Activated T-cell treated with anti-CD3 and anti-CD28 coated beads for 1 hour (primary cell): ENCODE results near the gene CD80.
"Not testable (repeated sequence)": the region's sequence is repeated elsewhere in the genome, so short reads cannot be mapped to it uniquely, and the experiment has no call there.

ENCODE experiments used
- DNase-seq: peaks from one replicate; pipeline ENCODE4 v3.0.0-alpha.2; 2020; ENCODE audit warnings: low read depth

The CD80 gene

DNA sequence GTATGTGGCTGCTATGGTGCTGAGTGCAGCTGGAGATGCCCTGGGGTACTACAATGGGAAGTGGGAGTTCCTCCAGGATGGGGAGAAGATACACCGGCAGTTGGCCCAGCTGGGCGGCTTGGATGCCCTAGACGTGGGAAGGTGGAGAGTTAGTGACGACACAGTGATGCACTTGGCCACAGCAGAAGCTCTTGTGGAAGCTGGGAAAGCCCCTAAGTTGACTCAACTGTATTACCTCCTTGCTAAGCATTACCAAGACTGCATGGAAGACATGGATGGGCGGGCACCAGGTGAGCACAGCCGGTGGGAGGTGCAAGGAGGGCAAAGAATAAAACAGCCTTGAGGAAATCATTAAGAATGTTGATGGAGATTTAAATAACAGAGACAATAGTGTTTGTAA, 22.8 kb upstream of the CD80 start:
- no peak for DNase-seq

DNA sequence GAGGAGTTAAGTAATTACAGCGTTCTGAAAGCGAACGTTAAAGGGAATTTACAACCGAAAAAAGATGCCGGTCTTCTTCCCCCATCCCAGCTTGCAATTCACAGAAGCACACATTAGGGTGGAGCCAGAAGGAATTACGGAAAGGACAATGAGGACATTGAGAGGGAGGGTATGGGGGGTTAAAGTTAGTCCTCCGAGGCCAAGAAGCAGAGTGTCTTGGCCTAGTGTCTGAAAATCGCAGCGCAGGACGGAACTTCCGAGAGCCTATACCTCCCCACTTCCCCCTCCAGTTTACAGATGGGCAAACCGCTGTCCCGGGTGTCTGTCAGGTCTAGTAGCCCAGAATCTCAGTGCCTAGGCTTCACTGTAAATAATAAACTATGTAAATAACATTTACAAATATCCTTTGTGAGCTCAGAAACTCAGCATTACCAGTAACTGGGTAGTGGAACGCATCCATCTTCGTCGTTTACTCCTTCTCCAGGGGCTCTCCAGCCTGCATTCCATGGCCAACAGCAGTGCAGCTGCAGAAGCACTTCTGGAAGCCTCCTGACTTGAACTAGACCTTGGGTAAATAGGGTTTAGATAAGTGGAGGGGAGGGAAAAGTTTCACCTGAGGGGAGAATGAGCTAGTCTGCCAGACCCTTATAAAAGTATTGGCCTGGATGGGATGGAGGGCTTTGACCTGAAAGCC, 20.8 kb upstream of the CD80 start:
- DNase-seq, result no peak

DNA sequence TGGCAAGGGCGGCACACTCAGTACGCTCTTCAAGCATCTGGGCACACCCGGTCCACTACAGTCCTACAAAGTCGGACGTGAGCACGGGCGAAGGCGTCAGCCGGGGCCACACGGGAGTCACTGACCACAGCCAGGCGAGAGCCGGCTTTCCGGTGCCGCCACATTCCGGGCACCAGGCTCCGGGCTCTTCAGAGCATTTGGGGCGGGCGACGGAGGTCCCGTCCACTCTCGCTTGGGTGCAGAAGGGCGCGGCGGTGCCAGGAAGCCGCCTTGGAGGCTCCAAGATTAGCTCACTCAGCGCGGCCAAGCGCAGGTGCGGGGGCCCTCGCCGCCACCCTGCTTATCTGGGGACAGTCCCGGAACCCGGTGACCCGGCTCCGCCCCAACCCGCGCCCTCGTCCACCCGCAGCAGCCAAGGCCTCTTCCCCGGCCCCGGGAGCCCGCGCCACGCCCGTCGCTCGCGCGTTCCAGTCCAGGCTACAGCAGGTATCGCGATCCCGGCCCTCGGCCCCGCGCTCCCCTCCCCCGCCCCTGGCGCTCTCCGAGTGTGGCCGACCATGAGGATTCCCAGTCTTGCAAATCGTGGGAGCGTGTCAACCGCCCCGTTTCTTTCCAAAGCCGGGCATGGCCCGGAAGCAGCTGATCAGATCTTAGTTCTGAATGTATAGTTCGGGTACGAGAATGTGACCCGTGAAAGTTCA, 20.1 kb upstream of the CD80 start, which contains the start of gene ADPRH:
ADPRH (plus strand) TSS at position 127 of the 701 bp plus-strand sequence. CDS start 2,678 bp downstream, outside the sequence.
- DNase-seq, result peak; percentile 17

DNA sequence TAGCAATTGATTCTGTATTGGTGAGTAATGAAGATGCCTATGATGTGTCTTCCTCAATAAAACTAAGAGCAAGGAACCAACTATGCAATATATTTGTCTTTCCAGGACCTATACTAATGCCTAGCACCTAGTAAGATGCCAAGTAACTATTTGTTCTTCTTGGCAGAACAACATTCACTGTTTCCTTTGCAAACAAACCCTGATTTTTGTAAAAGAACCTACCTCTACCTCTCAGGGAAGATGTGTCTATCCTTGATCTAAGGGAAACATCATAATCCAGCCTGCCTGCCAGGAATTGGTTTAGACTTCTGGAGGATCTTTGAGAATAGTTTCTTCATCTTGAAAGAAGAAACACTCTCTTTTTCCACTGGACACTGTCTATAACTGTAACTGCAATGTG, 16.1 kb upstream of the CD80 start:
- DNase-seq, result no peak

DNA sequence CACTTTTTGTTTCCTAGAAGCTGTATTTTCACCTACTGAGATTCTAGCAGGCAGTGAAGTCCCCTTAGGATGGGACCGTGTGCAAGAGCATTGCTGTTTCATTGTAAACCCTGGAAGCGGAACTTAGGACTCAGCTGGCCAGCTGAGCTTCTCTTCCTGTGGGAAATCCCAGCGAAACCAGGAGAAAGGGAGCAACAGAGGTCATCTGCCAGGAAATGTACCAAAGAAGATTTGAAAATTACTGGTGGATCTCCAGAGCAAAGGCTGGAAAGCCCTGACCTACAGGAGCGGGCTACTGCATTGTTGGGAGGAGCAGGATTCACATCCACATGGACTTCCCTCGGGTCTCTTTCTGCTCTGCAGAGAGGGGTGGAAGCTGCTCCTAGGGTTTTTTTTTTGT, 12.3 kb upstream of the CD80 start:
- DNase-seq, result no peak

DNA sequence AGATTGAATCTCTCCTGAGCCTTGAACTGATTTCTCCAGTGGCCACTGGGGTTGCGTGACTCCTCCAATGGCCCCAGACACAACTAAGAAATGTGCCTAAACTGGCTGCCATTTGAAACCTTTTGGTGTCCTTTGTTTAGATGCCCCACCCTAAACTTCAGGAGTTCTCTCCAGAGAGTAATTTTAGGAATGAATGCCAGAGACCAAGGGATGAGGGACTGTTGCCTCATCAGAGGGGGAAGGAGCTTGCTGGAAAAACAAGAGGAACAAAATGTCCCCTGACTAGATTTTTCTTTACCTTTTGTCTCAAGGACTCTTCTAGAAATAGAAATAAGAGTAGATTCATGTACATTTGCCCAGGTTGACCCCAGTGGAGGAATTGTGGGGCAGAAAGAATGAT, 11.8 kb upstream of the CD80 start:
- no peak for DNase-seq

DNA sequence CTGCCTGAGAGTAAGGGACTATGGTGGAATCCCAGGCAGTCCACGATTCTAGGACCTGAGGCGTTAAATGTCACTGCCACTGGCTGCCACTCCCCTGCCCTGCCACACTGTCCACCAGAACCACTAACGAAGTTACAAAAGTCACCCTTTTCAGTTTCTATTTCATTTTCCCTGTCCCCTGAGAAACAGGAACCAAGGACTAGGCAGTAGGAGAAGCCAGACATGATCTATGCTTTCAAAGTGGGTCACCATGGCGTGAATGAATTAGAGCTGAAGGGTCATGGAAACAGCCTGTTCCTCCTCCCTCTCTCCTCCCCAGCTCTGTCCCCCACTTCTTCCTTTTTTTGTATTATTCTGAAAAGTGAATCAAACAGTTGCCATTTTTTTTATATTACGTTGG, 10.8 kb upstream of the CD80 start:
- no peak for DNase-seq

DNA sequence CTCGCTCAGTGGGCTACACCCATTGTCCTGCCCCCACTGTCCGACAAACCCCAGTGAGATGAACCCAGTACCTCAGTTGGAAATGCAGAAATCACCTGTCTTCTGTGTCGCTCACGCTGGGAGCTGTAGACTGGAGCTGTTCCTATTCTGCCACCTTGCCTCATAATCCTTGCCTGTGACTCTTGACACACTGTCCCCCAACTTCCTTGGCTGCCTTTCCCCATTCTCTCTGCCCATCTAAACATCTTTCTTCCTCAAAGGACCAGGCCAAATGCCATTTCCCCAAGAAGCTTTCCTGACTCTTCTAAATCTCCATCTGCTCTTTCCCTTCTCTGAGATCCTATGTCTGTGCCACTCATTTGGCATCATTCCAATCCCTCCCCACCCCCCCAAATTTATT, 9.7 kb upstream of the CD80 start:
- no peak for DNase-seq

DNA sequence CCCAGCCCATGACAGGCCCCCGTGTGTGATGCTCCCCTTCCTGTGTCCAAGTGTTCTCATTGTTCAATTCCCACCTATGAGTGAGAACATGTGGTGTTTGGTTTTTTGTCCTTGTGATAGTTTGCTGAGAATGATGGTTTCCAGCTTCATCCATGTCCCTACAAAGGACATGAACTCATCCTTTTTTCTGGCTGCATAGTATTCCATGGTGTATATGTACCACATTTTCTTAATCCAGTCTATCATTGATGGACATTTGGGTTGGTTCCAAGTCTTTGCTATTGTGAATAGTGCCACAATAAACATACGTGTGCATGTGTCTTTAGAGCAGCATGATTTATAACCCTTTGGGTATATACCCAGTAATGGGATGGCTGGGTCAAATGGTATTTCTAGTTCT, 3.9 kb upstream of the CD80 start:
- not testable (repeated sequence) for DNase-seq

DNA sequence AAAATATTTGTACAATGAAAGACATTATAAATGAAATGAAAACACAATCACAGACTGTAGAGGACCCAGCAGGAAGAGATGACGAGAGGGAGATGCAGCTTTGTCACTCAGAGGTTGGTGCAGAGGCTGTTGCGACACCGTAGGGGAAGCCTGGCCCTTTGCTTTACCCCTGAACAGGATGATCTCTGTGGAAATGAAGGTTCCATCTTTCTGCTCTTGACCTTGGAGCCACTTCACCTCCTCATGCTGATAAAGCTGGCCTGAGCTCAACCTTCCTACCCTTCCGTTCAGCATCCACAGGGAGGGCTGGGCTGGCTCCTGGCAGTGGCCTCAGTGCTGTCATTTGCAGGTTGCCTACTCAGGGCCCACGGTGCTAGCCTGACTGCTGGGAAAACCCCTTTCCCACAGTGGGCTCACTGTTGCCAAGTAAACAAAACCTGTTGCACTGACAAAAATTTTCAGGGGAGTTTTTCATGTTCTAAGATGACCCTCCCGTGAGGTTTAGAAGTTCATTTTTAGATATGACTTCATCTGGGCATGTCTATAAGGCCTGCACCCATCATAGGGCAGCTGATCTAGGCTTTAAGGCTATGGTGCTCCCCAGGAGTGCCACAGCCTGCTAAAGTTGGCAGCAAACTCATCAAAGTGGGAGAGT, 3.0 kb upstream of the CD80 start:
- DNase-seq, result no peak

DNA sequence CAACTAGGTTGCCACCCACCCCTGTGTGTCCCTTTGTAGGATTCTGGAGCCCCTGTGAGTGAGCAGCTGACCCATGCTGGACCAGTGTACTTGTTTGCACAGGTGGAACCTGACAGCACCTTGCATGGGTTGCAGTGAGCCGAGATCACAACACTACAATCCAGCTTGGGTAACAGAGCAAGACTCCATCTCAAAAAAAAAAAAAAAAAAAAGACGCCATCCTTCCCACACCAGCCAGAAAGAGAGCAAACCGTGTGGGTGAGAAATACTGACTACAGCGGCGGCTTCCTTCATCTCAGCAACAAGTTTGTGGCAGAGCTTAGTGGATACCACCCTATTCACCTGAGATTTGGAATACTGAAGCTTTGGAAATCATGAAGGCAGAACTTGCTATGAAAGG, 746 bp upstream of the CD80 start:
- DNase-seq, result no peak

DNA sequence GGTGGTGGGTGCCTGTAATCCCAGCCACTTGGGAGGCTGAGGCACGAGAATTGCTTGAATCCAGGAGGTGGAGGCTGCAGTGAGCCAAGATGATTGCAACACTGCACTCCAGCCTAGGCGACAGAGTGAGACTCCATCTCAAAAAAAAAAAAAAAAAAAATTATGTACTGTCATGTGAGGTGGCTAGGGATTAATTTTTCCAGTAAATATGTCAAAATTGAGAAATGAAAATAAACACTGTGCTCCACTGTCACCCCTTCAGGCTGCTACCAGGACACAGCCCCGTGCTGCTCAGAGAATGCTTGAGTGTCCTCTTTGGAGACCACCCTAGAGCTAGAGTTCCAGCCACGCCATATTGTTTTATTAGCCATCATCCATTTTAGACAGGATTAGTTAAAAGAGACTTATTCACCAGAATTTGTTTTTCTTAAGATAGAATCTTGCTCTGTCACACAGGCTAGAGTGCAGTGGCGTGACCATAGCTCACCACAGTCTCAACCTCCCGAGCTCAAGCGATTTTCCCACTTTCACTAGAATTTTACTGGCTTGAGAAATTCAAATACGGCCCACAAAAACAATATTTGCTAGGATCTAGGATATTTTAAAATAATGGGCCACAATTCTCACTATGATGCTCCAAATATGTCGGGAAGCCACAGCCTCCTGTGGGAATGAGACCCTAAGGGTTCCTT, 642 bp downstream of the CD80 start:
- DNase-seq, result no peak

DNA sequence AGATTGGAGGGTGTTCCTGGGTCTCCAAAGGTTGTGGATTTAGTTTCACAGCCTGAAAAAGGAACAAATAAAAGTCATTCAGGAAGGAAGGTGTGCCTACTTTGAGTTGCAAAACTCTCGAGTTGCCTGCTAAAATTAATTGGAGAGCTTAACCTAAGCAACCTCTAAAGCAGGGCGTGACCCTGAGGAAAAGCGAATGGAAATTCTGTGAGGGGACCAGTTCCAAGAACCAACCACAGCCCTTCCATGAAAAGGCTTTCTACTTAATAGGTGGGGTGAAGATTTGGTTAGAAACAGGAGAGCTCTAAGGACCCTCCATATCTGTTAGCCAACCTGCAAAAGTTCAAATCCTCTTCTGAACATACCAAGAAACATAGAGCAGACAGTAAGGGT, 1.5 kb downstream of the CD80 start:
- DNase-seq, result no peak

DNA sequence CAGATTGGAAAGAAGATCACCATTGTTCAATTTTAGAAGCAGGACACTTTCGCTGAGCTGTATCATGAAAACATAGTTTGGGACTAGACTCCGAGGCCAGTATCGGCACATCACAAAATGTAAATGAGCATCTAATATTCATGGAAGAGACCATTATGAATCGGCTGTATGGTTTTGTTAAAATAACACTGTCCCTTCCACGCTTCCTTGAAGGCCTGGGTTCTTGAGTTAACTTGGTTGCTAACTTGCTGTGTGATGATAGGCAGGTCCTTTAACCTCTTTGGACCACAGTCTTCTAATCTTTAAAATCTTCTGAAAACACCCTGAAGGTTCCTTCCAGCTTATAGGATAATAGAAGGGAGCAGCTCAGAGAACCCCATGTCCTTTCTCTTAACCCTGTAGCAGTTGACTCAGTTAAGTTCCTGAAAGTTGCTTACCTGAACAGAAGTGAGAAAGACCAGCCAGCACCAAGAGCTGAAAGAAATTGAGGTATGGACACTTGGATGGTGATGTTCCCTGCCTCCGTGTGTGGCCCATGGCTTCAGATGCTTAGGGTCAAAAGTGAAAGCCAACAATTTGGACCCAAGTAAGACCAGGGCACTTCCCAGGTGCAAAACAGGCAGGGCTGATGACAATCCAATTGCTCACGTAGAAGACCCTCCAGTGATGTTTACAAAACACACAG, 2.1 kb downstream of the CD80 start:
- no peak for DNase-seq

DNA sequence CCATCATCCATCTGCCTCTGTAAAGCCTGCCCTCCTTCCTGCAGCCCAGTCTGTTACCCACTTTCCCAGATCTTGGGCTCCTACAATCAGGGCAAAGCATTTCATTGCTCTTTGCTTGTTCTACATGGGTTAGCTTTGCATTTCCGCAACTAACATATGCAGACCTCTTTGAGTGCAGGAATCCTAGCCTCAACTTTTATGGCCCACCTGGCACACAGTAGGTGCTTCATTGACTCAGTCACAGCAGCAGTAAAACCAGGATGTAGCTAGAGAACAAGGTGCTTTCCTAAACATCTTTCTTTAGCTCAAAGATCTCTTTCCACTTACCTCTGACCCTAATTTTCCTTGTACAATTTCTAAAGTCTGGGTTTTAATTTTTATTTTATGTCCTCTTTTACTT, 3.5 kb downstream of the CD80 start:
- DNase-seq, result no peak

DNA sequence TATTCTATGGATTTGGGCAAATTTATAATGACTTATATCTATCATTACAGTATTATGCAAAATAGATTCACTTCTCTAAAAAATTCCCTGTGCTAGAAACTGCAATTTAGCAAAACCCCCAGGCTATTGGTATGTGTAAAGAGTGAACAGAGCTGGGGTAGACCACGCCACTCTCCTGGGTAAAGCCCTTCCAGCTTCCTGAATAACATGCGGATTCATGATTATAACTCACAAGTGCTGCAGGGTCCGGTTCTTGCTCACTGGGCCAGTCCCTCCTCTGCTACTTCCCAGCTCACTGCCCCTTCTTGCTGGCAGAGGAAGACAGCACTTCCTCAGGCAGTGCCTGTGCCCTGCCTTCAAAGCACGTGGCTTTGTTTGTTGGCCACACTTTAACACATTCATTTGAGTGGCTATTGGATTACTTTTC, 4.1 kb downstream of the CD80 start:
- DNase-seq, result no peak

DNA sequence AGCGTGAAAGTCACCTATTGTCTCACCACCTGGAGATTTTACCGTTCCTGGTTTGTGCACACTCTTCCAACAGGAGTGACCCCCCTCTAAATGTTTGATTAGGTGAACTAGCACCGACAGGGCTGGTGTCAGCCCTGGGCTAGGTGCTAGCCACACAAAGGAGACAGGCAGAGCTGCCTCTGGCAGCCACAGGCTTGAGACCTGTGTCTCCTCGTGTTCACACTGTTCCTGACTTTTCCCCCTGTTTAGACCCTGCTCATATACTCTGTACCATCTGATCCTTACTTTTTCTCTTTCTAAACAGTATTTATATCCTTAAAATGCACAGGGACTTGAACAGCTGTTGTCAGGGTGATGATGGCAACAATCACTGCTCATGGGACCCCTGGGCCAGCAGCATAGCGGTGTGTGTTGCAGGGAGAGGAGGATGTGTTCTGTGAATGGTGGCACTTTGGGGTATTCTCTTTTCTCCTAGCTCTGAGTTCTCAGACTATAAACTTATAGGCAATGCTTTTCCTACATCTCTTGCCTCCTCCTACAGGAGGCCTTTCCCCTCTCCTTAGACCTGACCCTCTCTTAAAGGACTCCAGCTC, 5.5 kb downstream of the CD80 start:
- no peak for DNase-seq

DNA sequence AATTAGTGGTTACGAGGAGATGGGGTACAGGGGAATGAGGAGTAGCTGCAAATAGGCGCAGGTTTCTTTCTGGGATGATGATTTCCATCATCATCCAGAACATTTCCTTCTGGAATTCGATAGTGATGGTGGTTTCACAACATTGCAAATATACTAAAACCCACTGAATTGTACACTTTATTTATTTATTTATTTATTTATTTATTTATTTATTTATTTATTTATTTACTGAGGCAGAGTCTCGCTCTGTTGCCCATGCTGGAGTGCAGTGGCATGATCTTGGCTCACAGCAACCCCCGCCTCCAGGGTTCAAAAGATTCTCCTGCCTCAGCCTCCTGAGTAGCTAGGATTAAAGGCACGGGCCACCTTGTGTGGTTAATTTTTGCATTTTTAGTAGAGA, 6.5 kb downstream of the CD80 start:
- not testable (repeated sequence) for DNase-seq

DNA sequence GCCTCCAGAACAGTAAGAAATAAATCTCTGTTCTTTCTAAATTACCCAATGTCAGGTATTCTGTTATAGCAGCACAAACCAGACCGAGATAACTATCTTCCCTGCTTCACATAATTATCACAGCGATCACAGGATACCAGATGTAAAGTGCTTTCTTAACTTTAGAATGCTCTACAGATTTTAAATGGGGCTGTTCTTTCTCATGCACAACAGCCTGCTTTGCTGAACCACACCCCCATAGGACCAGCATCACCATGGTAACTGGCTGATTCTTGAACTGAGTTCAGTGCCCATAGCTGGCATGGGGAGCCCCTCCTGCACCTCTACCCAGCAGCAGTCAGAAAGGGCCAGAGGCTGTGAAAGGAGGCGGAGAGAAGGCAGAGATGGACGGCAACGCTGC, 7.8 kb downstream of the CD80 start:
- no peak for DNase-seq

DNA sequence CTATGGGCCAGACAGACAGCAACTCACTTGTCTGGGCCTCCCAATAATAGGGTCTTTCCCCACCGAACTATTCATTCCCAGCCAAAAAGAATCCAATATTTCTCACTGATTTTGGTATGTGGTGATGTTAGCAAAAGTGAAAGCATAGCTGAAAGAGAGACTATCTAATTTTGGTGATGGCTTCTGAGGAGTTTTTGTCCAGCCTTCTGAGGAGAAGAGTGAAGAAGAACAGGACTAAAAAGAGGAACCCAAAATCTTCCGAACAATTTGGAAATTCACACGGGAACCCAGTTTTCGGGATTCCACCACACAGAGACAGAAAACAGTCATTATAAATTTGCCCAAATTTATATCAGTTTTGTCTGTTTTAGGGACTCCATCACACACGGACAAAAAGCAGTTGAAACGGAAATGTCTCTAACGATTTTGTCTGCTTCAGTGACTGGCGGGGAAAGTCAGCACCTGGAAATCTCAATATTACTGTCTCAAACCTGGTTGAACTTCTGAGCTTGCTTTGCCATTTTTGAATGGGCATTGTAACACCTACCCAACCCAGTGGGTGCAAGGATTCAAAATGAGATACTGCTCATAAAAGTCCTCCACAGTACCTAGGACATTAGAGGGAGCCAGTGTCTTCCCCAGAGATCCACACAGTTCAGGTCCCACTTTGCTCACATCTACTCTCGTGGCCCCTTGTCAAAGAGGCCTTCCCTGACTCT, 9.1 kb downstream of the CD80 start:
- no peak for DNase-seq

DNA sequence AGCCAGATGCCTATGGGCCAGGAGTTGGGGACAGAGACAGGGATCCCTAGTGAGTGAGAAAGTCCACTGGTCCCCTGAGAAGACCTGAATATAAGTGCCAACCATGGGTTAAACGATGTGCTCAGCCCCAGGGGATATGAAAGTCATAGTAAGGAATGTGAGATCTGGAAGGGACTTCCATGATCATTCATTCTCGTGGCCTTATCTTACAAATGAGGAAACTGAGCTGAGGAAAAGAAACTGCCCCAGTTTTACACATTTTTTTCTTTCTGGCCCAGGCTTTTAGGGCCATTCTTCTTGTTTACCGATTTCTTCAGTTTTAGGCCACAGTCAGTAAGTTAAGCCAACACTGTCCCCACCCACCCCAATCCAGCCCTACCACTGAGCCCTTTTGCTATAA, 11.1 kb downstream of the CD80 start:
- DNase-seq, result no peak
